Measurements from ENCODE around the gene SAP25. TPM values are rescaled to one million over a fixed set of nuclear protein-coding genes. Genes with fewer than 3 reads are reported as not detected.

SAP25 gene
- total and polyA plus RNA-seq, 2 experiments from 2014 or later = 3.8 to 4.1 TPM

DNA sequence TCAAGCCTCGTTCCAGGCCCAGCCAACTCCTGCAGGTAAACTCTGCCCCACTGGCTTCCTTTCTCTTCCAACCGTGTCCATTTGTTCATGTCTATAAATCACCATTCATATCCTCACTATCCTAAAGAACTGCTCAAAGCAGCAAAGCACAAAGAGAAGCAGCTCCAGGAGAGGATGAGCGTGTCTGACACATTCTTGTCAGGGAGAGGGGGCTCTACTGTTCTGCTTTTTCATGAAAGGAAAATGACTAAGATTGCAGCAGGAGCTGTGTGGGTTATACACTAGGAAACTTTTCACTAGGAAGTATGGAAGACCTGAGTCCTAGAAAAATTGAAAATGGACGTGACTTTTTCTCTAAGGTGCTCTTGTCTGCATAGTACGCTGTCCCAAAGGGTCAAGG lies 18.0 kb downstream of the SAP25 start (continued):
- TF ChIP-seq, protein P1, sequence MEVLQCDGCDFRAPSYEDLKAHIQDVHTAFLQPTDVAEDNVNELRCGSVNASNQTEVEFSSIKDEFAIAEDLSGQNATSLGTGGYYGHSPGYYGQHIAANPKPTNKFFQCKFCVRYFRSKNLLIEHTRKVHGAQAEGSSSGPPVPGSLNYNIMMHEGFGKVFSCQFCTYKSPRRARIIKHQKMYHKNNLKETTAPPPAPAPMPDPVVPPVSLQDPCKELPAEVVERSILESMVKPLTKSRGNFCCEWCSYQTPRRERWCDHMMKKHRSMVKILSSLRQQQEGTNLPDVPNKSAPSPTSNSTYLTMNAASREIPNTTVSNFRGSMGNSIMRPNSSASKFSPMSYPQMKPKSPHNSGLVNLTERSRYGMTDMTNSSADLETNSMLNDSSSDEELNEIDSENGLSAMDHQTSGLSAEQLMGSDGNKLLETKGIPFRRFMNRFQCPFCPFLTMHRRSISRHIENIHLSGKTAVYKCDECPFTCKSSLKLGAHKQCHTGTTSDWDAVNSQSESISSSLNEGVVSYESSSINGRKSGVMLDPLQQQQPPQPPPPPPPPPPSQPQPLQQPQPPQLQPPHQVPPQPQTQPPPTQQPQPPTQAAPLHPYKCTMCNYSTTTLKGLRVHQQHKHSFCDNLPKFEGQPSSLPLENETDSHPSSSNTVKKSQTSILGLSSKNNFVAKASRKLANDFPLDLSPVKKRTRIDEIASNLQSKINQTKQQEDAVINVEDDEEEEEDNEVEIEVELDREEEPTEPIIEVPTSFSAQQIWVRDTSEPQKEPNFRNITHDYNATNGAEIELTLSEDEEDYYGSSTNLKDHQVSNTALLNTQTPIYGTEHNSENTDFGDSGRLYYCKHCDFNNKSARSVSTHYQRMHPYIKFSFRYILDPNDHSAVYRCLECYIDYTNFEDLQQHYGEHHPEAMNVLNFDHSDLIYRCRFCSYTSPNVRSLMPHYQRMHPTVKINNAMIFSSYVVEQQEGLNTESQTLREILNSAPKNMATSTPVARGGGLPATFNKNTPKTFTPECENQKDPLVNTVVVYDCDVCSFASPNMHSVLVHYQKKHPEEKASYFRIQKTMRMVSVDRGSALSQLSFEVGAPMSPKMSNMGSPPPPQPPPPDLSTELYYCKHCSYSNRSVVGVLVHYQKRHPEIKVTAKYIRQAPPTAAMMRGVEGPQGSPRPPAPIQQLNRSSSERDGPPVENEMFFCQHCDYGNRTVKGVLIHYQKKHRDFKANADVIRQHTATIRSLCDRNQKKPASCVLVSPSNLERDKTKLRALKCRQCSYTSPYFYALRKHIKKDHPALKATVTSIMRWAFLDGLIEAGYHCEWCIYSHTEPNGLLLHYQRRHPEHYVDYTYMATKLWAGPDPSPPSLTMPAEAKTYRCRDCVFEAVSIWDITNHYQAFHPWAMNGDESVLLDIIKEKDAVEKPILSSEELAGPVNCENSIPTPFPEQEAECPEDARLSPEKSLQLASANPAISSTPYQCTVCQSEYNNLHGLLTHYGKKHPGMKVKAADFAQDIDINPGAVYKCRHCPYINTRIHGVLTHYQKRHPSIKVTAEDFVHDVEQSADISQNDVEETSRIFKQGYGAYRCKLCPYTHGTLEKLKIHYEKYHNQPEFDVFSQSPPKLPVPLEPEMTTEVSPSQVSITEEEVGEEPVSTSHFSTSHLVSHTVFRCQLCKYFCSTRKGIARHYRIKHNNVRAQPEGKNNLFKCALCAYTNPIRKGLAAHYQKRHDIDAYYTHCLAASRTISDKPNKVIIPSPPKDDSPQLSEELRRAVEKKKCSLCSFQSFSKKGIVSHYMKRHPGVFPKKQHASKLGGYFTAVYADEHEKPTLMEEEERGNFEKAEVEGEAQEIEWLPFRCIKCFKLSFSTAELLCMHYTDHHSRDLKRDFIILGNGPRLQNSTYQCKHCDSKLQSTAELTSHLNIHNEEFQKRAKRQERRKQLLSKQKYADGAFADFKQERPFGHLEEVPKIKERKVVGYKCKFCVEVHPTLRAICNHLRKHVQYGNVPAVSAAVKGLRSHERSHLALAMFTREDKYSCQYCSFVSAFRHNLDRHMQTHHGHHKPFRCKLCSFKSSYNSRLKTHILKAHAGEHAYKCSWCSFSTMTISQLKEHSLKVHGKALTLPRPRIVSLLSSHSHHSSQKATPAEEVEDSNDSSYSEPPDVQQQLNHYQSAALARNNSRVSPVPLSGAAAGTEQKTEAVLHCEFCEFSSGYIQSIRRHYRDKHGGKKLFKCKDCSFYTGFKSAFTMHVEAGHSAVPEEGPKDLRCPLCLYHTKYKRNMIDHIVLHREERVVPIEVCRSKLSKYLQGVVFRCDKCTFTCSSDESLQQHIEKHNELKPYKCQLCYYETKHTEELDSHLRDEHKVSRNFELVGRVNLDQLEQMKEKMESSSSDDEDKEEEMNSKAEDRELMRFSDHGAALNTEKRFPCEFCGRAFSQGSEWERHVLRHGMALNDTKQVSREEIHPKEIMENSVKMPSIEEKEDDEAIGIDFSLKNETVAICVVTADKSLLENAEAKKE (CRISPR knock-in tag; IDR thresholded peaks at IDR 0.05) = no peak
- no peak for TF ChIP-seq POLR2AphosphoS5 (IDR thresholded peaks at IDR 0.05; ENCODE audit: low read depth)
- no peak for TF ChIP-seq EZH2 (IDR thresholded peaks at IDR 0.05; ENCODE audit: low read depth, unreplicated experiment)
- TF ChIP-seq JUNB (IDR thresholded peaks at IDR 0.05; ENCODE audit: unreplicated experiment) = no peak

GRCh38 chr7:100553032-100553431 lies 20.7 kb downstream of the SAP25 start:
- H3K27ac Mint-ChIP-seq = no peak overlapping the region
- Histone ChIP-seq H3K9me2 (ENCODE audit: insufficient read depth) (no peaks in the 10 kb centered on the region), H3K4me3 (no peak overlapping the region), H3K36me3 (ENCODE audit: insufficient read depth) (no peaks in the 10 kb centered on the region; the same call in 1 of the 2 replicates), H4K20me1 (replicated peaks; ENCODE audit: insufficient read depth) (no peaks in the 10 kb centered on the region), H2AFZ (no peak overlapping the region), H3K4me1 (ENCODE audit: insufficient read depth) (no peaks in the 10 kb centered on the region), H3K4me2 (no peak overlapping the region), H3K27ac (ENCODE audit: low read depth) (no peak overlapping the region), H3K79me2 (replicated peaks; ENCODE audit: insufficient read depth) (no peaks in the 10 kb centered on the region), H3F3A (replicated peaks; ENCODE audit: low read depth) (no peaks in the 10 kb centered on the region), H3K27me3 (ENCODE audit: insufficient read depth) (no peaks in the 10 kb centered on the region)
- no peak for DNase-seq (ENCODE audit: low spot score)
- no peaks in the 10 kb centered on the region; the same call in 2 of the 3 replicates for H3K9me3 Mint-ChIP-seq
- H3K4me1 Mint-ChIP-seq = no peaks in the 10 kb centered on the region; the same call in 2 of the 3 replicates
- H3K4me3 Mint-ChIP-seq = no peak overlapping the region
- H3K27me3 Mint-ChIP-seq (ENCODE audit: insufficient read depth, low read depth, poor library complexity) = no peaks in the 10 kb centered on the region
- H3K36me3 Mint-ChIP-seq (ENCODE audit: low read depth) = peaks cover 15% of the 10 kb centered on the region
- ATAC-seq = no peak
- TF ChIP-seq ETS1 (IDR thresholded peaks at IDR 0.05) = no peak
- TF ChIP-seq, protein P2, sequence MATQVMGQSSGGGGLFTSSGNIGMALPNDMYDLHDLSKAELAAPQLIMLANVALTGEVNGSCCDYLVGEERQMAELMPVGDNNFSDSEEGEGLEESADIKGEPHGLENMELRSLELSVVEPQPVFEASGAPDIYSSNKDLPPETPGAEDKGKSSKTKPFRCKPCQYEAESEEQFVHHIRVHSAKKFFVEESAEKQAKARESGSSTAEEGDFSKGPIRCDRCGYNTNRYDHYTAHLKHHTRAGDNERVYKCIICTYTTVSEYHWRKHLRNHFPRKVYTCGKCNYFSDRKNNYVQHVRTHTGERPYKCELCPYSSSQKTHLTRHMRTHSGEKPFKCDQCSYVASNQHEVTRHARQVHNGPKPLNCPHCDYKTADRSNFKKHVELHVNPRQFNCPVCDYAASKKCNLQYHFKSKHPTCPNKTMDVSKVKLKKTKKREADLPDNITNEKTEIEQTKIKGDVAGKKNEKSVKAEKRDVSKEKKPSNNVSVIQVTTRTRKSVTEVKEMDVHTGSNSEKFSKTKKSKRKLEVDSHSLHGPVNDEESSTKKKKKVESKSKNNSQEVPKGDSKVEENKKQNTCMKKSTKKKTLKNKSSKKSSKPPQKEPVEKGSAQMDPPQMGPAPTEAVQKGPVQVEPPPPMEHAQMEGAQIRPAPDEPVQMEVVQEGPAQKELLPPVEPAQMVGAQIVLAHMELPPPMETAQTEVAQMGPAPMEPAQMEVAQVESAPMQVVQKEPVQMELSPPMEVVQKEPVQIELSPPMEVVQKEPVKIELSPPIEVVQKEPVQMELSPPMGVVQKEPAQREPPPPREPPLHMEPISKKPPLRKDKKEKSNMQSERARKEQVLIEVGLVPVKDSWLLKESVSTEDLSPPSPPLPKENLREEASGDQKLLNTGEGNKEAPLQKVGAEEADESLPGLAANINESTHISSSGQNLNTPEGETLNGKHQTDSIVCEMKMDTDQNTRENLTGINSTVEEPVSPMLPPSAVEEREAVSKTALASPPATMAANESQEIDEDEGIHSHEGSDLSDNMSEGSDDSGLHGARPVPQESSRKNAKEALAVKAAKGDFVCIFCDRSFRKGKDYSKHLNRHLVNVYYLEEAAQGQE (IDR thresholded peaks at IDR 0.05; ENCODE audit: unreplicated experiment) = no peak
- no peak for TF ChIP-seq ZNF331 (CRISPR knock-in tag; IDR thresholded peaks at IDR 0.05; ENCODE audit: low read depth)
- TF ChIP-seq EZH2 (IDR thresholded peaks at IDR 0.05; ENCODE audit: low read depth, unreplicated experiment) = no peak
- no peak for TF ChIP-seq STAT1 (IDR thresholded peaks at IDR 0.05; ENCODE audit: unreplicated experiment)
- no peak for TF ChIP-seq EZH2phosphoT487 (IDR thresholded peaks at IDR 0.05; ENCODE audit: unreplicated experiment)
- TF ChIP-seq CREB1 (CRISPR knock-in tag; IDR thresholded peaks at IDR 0.05; ENCODE audit: low read depth) = no peak
- TF ChIP-seq JUNB (IDR thresholded peaks at IDR 0.05; ENCODE audit: unreplicated experiment) = no peak
